NB4 (cell line): Measurements from ENCODE around the gene ZIM2.

ENCODE experiments used
- DNase-seq: peaks from one replicate; pipeline ENCODE4 v3.0.0; 2010; ENCODE audit warnings: low read depth
- H3K4me3 ChIP-seq: one replicate; pipeline ENCODE4 v1.5.1; 2011; ENCODE audit warnings: mild to moderate bottlenecking, low read depth, low read length, moderate library complexity
- CTCF ChIP-seq: IDR thresholded peaks from one replicate; pipeline ENCODE4 v1.5.1; 2012; ENCODE audit warnings: low read depth, low read length
- MYC ChIP-seq: IDR thresholded peaks from 2 replicates; pipeline ENCODE4 v1.6.1; 2011; ENCODE audit warnings: low read depth, low read length
- POLR2A ChIP-seq: IDR thresholded peaks from 2 replicates; pipeline ENCODE4 v1.6.1; 2011; ENCODE audit warnings: mild to moderate bottlenecking; ENCODE audit not compliant: insufficient read length; ENCODE audit errors: extremely low read depth
- TF ChIP-seq, protein P1 (sequence below): IDR thresholded peaks from 2 replicates; pipeline ENCODE4 v1.6.1; 2011; ENCODE audit warnings: low read depth, low read length

ZIM2 gene

GRCh38 chr19:56740501-56740900 lies 100.0 kb downstream of the ZIM2 start:
- no peak for TF ChIP-seq POLR2A
- TF ChIP-seq CTCF, result no peak
- TF ChIP-seq MYC, result no peak
- TF ChIP-seq, protein P1, sequence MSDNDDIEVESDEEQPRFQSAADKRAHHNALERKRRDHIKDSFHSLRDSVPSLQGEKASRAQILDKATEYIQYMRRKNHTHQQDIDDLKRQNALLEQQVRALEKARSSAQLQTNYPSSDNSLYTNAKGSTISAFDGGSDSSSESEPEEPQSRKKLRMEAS, result no peak
- H3K4me3 ChIP-seq, result no peak overlapping the region
- DNase-seq, result no peak

DNA sequence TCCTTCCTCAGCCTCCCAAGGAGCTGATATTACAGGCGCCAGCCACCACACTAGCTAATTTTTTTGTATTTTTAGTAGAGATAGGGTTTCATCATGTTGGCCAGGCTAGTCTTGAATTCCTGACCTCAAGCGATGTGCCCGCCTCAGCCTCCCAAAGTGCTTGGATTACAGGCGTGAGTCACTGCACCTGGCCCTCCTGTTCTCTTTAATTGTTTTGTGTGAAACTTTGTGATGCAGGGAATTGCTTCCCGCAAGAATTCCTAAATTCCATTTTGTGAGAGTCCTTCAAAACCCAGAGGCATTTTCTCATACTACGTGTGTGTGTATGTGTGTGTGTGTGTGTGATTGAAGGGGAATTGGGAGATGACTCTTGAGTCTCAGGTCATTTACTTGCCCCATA lies 104.0 kb downstream of the ZIM2 start:
- DNase-seq, result no peak
- TF ChIP-seq MYC (no peak), POLR2A (no peak), CTCF (no peak)
- TF ChIP-seq, protein P1, result no peak
- H3K4me3 ChIP-seq, result no peak overlapping the region

GRCh38 chr19:56732976-56733375 lies 107.5 kb downstream of the ZIM2 start:
- H3K4me3 ChIP-seq, result no peak overlapping the region
- TF ChIP-seq POLR2A (no peak), MYC (no peak), CTCF (no peak)
- TF ChIP-seq, protein P1, result no peak
- DNase-seq, result peak; percentile 27

DNA sequence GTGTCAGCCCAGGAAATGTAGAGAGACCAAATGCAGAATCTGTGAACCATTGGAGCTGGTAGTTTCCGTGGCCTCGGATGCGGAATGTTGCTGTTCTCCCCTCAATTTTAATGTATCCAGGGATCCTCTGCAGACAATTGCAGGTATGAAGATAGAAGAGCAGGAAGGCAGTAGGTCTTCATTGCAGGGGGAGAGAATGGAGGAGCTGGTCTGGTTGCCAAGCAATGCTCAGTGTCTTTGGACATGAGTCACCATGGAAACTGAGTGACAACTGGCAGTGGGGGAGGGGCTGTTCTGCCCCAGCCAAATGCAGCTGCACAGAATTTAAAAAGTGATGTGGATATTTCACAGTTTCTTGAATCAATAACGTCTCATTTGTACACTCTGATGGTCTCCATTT lies 112.8 kb downstream of the ZIM2 start:
- TF ChIP-seq MYC (no peak), POLR2A (no peak)
- no peak for DNase-seq
- H3K4me3 ChIP-seq, result no peak overlapping the region

- peak; percentile 5 for DNase-seq
- peak; percentile 20 for TF ChIP-seq CTCF
- TF ChIP-seq, protein P1, result no peak
- no peak for TF ChIP-seq MYC
- TF ChIP-seq POLR2A, result no peak
Measured at GRCh38 chr19:56725829-56726424, 114.6 kb downstream of the ZIM2 start.

More at GRCh38 chr19:56725829-56726424, 114.6 kb downstream of the ZIM2 start:
- H3K4me3 ChIP-seq, result no peak overlapping the region
